NCI-H1417 (cell line): ENCODE results near the gene CCNYL1.
"Not testable (repeated sequence)": the region's sequence is repeated elsewhere in the genome, so short reads cannot be mapped to it uniquely, and the experiment has no call there.

Source experiments
- DNase-seq, 3 experiments: peaks; one replicate each; lab custom pipeline; 2025; lab: John Stamatoyannopoulos, UW

Gene CCNYL1

DNA sequence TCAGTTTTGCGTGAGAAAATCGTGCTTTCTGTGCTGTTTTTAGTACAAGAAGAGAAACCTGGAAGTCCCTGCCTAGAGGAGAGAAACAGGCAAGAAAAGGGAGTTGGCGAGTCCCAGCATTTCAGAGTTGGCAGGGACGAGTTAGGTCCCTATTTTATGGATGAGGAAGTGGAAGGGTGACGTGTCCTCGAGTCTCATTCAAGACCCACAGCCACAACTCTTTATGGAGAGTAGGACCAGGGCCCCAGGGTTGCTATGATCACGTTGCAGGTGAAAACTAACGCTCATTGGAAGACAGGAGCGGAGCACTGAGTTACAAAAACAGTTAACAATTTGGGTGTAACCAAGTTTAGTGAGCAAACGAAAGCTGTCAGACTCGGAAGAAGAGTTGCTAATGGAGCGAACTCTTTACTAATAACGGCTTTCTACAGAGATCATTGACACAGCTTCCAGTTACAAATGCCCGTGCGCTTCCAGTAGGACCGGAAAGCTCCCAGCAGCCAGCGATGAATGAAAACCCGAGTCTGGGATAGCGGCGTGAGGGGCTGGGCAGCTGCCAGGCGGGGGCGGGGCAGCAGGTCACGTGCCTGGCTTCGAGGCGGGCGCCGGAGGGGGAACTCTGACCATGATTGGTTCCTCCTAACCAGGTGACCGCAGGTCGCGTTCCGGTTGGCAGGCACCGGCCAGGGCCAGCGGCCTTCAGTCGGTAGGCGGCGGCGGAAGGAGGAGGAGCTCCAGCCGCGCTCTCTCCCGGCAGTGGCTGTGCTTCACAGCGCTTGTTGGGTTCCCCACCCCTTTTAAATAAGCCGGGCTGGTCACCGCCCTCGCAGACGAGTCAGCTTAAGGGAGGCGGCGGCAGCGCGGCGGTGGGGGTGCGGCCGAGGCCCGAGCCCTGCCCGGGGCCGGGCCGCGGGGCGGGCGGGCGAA lies at the start of gene CCNYL1:
TSS of gene CCNYL1 (plus strand) at position 827 of the 927 bp plus-strand sequence. CDS start 257 bp downstream, outside the sequence.
- DNase-seq: peak; percentile 93 to 99 (median 97)

DNA sequence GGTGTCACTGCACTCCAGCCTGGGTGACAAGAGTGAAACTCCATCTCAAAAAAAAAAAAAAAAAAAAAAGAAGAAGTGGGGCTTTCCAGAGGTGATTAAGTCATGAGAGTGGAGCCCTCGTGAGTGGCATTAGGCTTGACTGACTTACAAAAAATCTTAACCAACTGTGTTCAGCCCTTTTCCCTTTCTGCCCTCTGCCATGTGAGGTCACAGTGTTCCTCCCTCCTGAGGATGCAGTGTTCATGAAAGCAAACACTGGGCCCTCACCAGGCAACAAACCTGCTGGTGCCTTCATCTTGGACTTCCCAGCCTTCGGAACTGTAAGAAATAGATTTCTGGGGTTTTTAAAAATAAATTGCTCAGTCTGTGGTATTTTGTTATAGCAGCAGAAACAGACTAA lies 49.2 kb upstream of the CCNYL1 start:
- DNase-seq: no peak

DNA sequence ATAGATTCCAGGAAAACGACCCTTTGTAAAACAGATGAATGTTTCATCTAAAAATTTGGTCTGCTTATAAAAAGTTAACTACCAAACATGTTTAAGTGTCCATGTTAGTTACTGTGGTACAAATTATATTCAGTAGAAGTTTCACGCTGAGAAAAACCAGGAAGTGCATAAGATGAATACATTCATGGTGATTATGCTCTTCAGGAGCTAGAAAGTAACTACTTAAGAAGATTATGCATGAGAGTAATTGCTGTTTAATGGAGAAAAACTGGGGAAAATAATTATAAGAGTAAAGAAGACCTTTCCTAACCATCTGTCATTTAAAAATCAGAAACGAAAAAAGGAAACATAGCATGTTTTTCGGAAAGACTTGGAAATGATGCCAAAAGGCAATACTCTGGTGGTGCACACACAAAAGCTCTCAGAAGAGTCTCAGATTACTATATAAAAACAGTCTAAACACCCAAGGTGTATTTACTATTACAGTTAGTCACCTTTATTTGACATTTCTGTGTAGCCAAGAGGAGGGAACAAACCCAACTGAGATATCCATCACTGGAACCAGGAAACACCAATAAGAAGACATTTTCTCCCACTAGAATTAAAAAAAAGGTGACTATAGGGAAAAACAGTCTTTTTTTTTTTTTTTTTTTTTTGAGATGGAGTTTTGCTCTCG lies 47.4 kb upstream of the CCNYL1 start:
- peak in 2 of 3 experiments; percentile 10 to 63 for DNase-seq

DNA sequence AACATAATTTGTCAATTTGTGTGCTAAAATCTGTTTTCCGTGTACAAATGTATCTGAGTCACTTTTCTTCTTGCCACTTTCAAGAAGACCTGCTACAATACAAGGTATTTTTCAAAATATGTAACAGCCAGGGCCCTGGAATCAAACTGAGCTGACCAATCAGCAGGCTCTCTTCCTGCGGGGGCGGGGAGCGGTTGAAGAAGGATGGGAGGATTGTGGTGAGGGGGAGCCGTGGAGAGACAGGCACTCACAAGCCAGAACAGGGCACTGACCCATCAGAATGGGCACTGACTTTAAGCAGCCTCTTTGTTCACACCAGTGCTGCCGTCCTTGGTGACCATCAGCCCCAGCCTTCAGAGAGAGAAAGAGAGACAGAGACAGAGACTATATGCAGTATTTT lies 40.6 kb upstream of the CCNYL1 start:
- no peak for DNase-seq

DNA sequence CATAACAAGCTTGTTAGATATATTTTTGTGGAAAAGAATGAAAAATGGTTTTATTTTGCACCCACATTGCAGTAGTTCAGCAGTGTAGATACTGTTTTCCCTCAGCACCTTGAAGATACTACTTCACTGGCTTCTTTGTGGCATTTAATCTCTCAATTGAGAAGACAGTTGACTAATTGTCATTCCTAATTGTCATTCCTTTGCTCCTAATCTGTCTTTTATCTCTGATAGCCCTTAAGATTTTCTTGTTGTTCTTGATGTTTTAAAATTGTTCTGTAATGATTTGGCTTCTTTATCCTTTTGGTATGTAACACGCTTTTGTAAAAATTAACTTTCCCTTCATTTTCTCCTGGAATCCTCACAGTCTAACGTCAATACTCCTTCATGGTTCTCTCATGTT lies 38.0 kb upstream of the CCNYL1 start:
- DNase-seq: no peak

DNA sequence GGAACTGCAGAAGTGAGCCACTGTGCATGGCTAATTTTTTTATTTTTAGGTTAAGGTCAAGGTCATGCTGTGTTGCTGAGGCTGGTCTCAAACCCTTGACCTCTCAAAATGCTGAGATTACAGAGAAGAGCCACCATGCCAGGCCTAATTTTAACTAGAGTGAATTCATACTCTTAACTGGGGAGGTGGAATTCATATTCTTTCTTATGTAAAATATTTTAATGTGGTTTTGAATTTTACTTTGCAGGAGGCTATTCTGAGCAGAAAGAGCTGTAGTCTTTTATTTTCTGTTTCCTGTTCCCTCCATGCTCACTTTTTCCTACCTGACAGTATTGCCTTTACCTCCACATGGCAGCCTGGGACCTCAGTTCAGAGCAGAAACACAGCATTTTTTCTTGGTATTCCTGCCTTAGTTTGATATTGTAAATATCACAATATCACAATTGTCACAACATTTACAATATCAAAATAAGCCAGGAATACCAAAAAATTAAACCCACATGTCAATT lies 37.1 kb upstream of the CCNYL1 start:
- DNase-seq: no peak

DNA sequence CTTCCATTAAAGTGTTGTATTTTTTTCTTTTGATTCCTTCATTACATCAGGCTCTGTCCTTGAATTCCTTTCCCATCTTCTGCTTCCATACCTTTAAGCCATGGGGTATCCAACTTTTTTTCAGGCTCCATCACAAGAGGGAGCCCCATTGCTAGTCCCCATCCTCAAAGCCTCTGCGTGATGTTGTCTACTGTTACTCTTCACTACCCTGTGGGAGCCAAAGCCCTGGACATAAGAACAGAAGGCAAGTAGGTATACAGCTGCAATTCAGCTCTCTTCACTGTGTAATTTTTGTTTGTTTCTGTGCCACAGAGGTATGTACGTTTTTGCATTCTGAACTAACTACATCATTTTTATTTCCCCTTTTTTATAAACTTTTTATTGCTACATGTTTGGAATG lies 36.6 kb upstream of the CCNYL1 start:
- no peak for DNase-seq

DNA sequence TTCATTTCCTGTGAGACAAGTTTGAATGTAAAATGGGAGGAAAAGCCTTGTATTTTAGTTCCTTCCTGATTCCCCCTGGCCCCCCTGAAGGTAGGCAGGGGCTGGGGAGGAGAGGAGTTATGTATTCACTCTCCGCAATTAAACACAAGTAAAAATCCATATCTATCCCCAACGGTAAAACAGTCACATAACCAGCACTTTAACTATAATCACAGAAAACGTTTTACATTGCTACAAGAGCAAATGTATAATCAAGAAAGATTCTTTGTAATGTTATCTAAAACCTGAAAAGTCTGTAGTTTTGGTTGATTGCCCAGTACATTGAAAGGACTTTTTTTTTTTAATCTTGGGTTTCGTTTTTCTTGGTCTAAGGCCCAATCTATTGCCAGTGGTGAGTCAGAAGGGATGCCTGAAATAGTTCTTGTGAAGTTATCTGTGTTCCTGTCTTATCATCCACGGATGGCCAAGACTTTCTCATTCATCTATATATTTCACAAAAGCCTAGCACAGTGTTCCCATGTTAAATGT lies 34.5 kb upstream of the CCNYL1 start:
- no peak for DNase-seq

DNA sequence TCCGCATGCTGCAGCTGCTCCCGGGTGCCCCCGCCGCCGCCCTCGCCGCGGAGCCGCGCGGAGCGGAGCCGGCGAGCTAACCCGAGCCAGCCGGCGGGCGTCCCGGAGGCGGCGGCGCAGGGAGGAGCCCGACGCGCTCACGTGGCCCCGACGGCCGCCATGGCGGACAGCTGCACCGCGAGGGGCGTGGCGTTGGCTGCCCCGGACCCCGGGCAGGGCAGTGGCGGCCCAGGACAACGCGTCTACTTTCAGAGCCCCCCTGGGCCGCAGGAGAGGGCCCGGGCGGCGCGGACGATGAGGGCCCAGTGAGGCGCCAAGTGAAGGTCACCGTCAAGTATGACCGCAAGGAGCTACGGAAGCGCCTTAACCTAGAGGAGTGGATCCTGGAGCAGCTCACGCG lies 30.0 kb upstream of the CCNYL1 start:
- DNase-seq: no peak

DNA sequence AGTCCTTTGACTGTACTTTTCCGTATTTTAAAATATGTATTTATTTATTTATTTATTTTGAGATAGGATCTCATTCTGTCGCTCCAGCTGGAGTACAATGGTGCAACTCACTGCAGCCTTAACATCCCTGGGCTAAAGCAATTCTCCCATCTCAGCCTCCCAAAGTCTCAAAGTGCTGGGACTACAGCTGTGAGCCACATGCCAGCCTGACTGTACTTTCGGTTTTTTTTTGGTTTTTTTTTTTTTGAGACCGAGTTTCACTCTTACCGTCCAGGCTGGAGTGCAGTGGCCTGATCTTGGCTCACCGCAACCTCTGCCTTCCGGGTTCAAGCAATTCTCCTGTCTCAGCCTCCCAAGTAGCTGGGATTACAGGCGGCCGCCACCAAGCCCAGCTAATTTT lies 28.9 kb upstream of the CCNYL1 start:
- DNase-seq: no peak

DNA sequence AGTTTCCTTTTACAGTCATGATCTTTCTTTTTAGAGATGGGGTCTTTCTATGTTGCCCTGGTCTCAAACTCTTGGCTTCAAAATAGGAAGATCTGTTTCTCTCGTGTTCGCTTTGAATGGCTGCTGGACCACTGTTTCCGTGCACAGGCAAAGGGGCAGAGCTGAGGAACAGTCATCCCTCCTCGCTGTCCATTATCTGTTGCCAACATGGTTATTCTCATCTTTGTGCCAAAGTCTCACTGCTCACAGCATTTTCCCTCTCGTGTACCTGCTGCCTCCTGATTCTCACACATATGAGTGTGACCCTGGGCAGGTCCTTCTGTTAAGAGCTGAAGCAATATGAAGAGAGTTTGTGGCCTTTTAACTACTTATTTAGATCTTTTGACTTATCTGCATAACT lies 28.0 kb upstream of the CCNYL1 start:
- DNase-seq: no peak

DNA sequence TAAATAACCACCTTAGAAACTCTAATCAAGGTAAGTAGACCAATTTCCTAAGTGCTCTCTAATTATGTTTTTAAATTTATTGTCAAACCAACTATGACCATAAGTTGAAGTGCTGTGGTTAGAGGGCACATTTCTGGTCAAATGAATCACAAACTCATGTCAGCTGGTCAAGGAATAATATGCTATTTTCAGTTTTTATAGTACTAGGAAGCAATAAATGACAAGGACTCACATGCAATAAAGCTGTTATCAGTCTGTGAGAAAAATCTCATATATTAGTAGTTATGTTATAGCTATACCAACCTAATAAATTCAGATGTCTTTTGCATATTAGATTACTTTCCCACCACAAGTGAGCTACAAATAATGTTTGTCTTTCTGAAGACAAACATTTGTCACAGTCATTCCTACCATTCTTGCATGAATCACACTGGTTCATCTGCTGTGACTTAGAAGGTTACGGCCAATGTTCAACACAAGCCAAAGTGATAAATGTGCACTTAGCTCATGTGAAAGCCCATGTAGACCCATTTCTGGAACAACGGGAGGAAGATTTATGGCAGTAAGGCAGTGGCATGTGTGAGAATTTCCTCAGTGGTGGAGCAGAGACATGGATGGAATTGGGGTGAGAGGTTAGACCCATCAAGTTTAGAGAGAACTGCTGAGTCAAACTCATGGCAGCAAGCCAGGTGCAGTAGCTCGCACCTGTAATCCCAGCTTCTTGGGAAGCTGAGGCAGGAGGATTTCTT lies 27.4 kb upstream of the CCNYL1 start:
- no peak for DNase-seq

DNA sequence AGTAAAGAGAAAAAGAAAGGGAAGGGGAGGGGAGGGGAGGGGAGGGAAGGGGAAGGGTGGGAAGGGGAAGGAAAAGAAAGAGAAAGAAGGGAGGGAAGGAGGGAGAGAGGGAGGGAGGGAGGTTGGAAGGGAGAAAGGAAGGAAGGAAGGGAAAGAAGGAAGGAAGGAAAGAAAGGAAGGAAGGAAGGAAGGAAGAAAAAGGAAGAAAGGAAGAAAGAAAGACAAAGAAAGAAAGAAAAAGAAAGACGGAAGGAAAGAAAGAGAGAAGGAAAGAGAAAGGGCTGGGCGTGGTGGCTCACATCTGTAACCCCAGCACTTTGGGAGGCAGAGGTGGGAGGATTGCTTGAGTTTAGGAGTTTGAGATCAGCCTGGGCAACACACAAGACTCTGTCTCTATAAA lies 24.6 kb upstream of the CCNYL1 start:
- no peak for DNase-seq

DNA sequence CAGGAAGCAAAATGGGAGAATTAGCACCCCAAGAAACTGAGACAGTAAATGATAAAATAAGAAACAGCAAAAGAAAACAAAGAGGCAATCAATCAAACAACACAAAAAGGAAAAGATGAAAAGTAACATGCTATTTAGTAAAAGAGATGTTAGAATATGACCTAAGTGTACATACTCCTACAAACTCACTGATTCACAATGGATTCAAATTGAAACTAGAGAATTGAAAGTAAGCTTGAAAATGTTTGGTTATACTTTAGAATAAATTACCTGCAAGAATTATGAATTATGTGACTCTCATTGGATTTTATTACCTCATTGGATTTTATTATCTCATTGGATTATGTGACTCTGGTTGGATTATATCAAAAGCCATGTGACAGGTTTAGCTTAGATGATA lies 22.8 kb upstream of the CCNYL1 start:
- DNase-seq: no peak

DNA sequence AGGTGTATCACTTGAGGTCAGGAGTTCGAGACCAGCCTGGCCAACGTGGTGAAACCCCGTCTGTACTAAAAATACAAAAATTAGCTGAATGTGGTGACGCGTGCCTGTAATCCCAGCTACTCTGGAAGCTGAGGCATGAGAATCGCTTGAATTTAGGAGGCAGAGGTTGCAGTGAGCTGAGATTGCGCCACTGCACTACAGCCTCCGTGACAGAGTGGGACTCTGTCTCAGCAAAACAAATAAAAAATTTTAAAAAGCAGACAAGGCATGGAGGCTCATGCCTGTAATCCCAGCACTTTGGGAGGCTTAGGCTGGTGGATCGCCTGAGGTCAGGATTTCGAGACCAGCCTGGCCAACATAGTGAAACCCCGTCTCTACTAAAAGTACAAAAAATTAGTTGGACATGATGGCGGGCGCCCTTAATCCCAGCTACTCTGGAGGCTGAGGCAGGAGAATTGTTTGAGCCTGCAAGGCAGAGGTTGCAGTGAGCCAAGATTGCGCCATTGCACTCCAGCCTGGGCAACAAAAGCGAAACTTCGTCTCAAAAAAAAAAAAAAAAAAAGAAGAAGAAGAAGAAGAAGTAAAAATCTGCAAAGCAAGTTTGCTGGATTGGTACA lies 20.5 kb upstream of the CCNYL1 start:
- not testable (repeated sequence) for DNase-seq

DNA sequence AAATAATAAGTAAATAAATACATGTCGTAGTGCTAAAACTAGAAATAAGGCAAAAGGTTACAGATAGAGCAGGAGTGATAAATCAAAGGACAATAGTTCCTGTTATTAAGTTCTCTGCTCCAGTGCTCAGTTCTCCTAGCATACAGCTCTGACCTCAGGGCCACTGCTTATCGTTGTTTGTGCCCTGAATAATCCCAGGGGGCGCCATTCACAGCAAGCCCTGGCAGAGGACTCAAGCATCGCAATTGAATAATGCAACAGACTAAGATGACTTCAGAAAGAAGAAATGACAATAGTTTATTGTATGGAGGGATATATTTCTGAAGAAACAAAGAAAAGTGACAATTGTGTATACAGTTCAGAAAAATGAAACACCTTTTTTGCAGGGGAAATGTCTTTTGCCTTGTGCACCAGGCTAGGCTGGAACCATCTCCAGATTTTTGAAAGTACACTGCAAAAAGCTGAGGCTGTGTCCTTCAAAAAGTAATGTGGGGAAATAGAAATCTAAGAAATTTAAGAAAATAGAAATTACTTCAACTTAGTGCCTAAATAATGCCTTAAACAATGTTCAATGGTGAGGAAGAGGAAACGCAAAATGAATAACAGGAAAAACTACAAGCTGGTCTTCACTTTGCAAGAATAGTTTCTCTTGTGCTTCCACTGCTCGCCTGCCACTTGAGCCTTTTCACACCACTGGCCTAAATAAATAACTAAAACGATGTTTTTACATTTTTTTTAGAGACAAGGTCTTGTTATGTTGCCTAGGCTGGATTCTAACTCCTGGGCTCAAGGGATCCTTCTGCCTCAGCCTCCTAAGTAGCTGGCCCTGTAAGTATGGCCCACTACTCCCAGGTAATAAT lies 19.0 kb upstream of the CCNYL1 start:
- peak in 2 of 3 experiments; percentile 2 to 25 for DNase-seq

DNA sequence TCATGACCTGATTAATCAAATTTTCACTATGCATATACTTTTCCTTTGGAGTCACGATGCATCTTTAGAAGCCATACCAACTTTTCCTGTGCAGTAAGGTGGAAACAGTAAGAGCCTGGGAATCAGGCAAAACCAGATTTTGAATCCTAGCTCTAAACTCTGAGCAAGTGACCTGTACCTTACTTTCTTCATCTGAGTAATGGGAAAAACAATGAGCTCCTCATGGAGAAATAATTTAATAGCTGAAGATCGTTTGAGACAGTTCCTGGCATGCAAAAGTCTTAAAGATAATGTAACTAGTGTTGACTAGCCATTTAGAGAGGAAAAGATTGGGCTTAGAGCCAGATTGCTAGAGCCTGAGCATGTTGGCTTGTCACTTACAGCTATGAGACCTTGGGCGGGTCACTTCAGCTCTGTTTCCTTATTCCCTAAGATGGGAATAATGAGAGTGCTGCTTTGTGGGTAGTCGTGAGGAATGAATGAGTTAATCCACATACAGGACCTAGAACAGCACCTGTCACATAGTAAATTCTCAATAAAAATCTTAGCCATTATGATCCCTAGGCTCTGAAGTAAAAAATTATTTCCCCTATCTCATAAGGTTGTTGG lies 17.7 kb upstream of the CCNYL1 start:
- no peak for DNase-seq

DNA sequence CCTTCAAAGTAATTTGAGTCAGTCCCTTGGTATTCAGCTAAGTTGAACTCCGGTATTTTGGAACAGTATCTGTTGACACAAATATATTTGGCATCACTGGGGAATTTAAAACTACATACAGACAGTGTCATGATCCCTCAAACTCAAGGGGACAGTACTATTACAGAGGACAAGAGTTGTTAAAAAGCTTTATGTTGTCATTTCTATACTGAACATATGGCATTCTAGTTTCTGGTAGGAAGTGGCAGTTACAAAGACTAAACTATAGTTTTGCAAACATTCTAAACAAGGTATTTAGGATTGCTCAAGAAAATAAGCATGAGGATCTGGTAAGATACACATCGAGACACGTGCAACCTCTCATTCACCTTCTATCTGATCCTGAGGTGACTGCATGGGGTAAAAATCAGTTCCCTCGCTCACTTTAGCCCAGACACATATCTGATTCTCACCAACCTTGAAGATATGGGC lies 16.6 kb upstream of the CCNYL1 start:
- no peak for DNase-seq

DNA sequence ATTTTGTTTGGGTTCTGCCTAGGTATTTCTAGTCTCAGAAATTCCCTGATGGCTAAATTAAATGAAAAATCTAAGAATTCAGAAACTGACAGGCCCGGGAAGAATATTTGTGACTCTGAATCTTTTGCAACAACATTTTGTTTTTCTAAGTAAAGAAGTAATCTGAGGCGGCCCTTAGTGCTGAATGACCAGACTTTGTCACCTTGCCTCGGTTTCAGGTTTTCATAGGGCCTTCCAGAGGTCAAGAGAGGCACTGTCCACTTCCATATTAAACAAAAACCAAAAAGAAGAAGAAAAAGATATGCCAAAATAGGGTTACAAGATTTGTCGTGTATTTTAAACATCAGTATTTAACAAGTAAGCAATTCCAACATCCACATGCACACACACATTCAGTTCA lies 16.1 kb upstream of the CCNYL1 start:
- no peak for DNase-seq

DNA sequence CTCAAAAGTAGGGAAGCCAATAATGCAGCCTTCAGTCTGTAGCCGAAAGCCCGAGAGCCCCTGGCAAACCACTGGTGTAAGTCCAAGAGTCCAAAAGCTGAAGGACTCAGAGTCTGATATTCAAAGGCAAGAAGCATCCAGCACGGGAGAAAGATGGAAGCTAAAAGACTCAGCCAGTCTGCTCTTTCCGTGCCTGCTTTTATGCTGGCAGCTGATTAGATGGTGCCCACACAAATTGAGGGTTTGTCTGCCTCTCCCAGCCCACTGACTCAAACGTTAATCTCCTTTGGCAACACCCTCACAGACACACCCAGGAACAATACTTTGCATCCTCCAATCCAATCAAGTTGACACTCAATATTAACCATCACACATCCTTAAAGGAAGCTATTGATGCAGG lies 14.5 kb upstream of the CCNYL1 start:
- not testable (repeated sequence) for DNase-seq
